K562 (cell line): ENCODE measurements around the gene HAS3. TPM values are rescaled to one million over a fixed set of nuclear protein-coding genes. Genes with fewer than 3 reads are reported as not detected.

Source experiments
- ATAC-seq: fragments of 200-7000 bp; cut with Tn5 transposase; 3 replicates; pipeline ENCODE4 v1.9.1; 2020; ENCODE audit warnings: moderate library complexity
- BruUV-seq: library from RNA; stranded (reverse); fragments of 400-500 nt; replicated peaks from 2 replicates; lab custom pipeline; 2021; lab: Mats Ljungman, UMichigan
- CTCF ChIA-PET: fragments of 300-600 bp; formaldehyde crosslinking; extraction: SDS; loops from one replicate; lab custom pipeline; 2021; ENCODE audit warnings: low intra/inter-chr PET ratio; lab: Yijun Ruan, JAX
- POLR2A ChIA-PET: fragments of 300-600, 350-650 bp; sonication (Branson Sonifier 250); formaldehyde crosslinking; extraction: SDS; loops from one replicate; lab custom pipeline; 2021; ENCODE audit warnings: antibody characterized with exemption, inconsistent platforms; lab: Yijun Ruan, JAX
- DNase-seq, 4 experiments: peaks; one replicate each; pipeline versions ENCODE4 v3.0.0 to v3.0.0-alpha.2; 2011 to 2018; ENCODE audit warnings: low spot score in 3 of 4, mixed read lengths in 3 of 4; ENCODE audit errors: extremely low read depth in 1 of 4
- FAIRE-seq: peaks from 2 replicates; lab custom pipeline; 2011; peaks lifted over from hg19 to GRCh38; lab: Jason Lieb, UNC
- H2AFZ ChIP-seq: 2 replicates; pipeline ENCODE4 v1.6.0; 2011; ENCODE audit warnings: low read depth, low read length, control low read depth, inconsistent platforms
- H3K27ac ChIP-seq: fragments of 200-600 bp; 3 replicates; pipeline ENCODE4 v1.8.0; 2011; ENCODE audit warnings: low read depth, mild to moderate bottlenecking, control low read depth, inconsistent platforms, low read length, moderate library complexity, mixed read lengths; ENCODE audit errors: extremely low read depth
- H3K27me3 ChIP-seq, 2 experiments: fragments of 300-600 bp in 1 of 2; 2 replicates in 1 of 2; 3 replicates in 1 of 2; pipeline versions ENCODE4 v1.6.0 to v1.8.0; 2011; ENCODE audit warnings: inconsistent platforms in 2 of 2, low read length in 2 of 2, mild to moderate bottlenecking in 1 of 2, mixed read lengths in 1 of 2, moderate library complexity in 1 of 2; ENCODE audit not compliant: control insufficient read depth in 2 of 2, insufficient read depth in 2 of 2
- H3K36me3 ChIP-seq: fragments of 300-600 bp; 3 replicates; pipeline ENCODE4 v1.8.0; 2011; ENCODE audit warnings: mild to moderate bottlenecking, low read length, inconsistent platforms; ENCODE audit not compliant: control insufficient read depth, insufficient read depth
- H3K4me1 ChIP-seq, 2 experiments: fragments of 200-600 bp in 1 of 2; replicated peaks in 1 of 2; 2 replicates in 1 of 2; 3 replicates in 1 of 2; pipeline versions ENCODE4 v1.5.1 to v1.8.0; 2011; ENCODE audit warnings: inconsistent platforms in 2 of 2, low read length in 2 of 2, mild to moderate bottlenecking in 1 of 2, mixed read lengths in 1 of 2, moderate library complexity in 1 of 2; ENCODE audit not compliant: control insufficient read depth in 2 of 2, insufficient read depth in 2 of 2
- H3K4me2 ChIP-seq: 2 replicates; pipeline ENCODE4 v1.6.1; 2011; ENCODE audit warnings: low read length, control low read depth, inconsistent platforms, mixed read lengths; ENCODE audit not compliant: insufficient read depth
- H3K4me3 ChIP-seq: fragments of 200-600 bp; sonication (generic), shearing (Covaris generic); 2 replicates; pipeline ENCODE4 v1.5.1; 2016; ENCODE audit warnings: control low read depth, inconsistent platforms
- H3K79me2 ChIP-seq: fragments of 200-600 bp; 3 replicates; pipeline ENCODE4 v1.8.0; 2011; ENCODE audit warnings: low read length, inconsistent platforms; ENCODE audit not compliant: control insufficient read depth, insufficient read depth
- H3K9ac ChIP-seq, 2 experiments: 2 replicates each; pipeline versions ENCODE4 v1.6.0 to v1.6.1; 2011; ENCODE audit warnings: low read depth in 2 of 2, low read length in 2 of 2, control low read depth in 1 of 2, inconsistent platforms in 1 of 2, mild to moderate bottlenecking in 1 of 2, mixed read lengths in 1 of 2; ENCODE audit not compliant: insufficient read depth in 1 of 2
- H3K9me1 ChIP-seq: one replicate; pipeline ENCODE4 v1.6.0; 2011; ENCODE audit warnings: inconsistent platforms, mild to moderate bottlenecking, low read length, moderate library complexity; ENCODE audit not compliant: control insufficient read depth, insufficient read depth
- H3K9me3 ChIP-seq: replicated peaks from 2 replicates; pipeline ENCODE4 v1.5.1; 2011; ENCODE audit warnings: low read depth, low read length, inconsistent platforms; ENCODE audit not compliant: control insufficient read depth, insufficient read depth
- H4K20me1 ChIP-seq: replicated peaks from 2 replicates; pipeline ENCODE4 v1.6.1; 2011; ENCODE audit warnings: low read length, inconsistent platforms, mixed read lengths; ENCODE audit not compliant: control insufficient read depth, insufficient read depth
- MAX ChIP-seq: sonication (generic); formaldehyde crosslinking; IDR thresholded peaks from 2 replicates; pipeline ENCODE4 v1.9.0; 2022; ENCODE audit warnings: mild to moderate bottlenecking, missing genetic modification reagents
- MLLT1 ChIP-seq, 2 experiments: fragments of 450-650 bp; IDR thresholded peaks; 2 replicates each; pipeline ENCODE4 v1.6.1; 2016
- NFRKB ChIP-seq: fragments of 450-650 bp; IDR thresholded peaks from 2 replicates; pipeline ENCODE4 v1.6.1; 2016; ENCODE audit warnings: low read depth
- RAD51 ChIP-seq: fragments of 450-650 bp; IDR thresholded peaks from 2 replicates; pipeline ENCODE4 v1.7.1; 2016; ENCODE audit warnings: low read depth, mild to moderate bottlenecking, borderline replicate concordance
- ZBTB8A ChIP-seq: fragments of 450-650 bp; IDR thresholded peaks from 2 replicates; pipeline ENCODE4 v1.6.1; 2018; ENCODE audit warnings: mild to moderate bottlenecking, moderate library complexity; ENCODE audit not compliant: partially characterized antibody
- ZNF282 ChIP-seq: sonication (generic); formaldehyde crosslinking; IDR thresholded peaks from 2 replicates; pipeline ENCODE4 v1.8.1; 2023; ENCODE audit warnings: missing genetic modification reagents
- WGBS: fragments of 100-300 bp; shearing (Covaris generic); methylation state at CpG from one replicate; pipeline ENCODE4 v1.1.6; 2016; ENCODE audit warnings: low coverage, mixed read lengths; ENCODE audit not compliant: insufficient coverage; ENCODE audit errors: missing lambda C conversion rate; 5-methylcytosine and 5-hydroxymethylcytosine counted together
- in situ Hi-C: fragments of 300-500 bp; cut with MboI; formaldehyde crosslinking; loops from 4 replicates; pipeline ENCODE4 v1.15.0; 2018; ENCODE audit warnings: inconsistent platforms, mixed read lengths
- intact Hi-C: fragments of 100-400 bp; cut with micrococcal nuclease; formaldehyde crosslinking; loops from 2 replicates; pipeline ENCODE4 v1.14.2; 2022
- polyA plus RNA-seq, 8 experiments: library from polyadenylated mRNA; depleted of rRNA in 4 of 8; stranded (reverse) in 5 of 8; unstranded in 3 of 8; fragments of >200 nt; fragmentation: Nextera tagmentation in 2 of 8; fragmentation: Illumina TruSeq in 1 of 8; extraction: Ambion mirVana in 2 of 8; extraction: Trizol in 1 of 8; gene quantifications; 2 replicates each; pipeline versions ENCODE4 v1.2.1 to v1.2.3, GENCODE V29; 2011 to 2014; ENCODE audit warnings: inconsistent platforms in 1 of 8, missing spikeins in 1 of 8
- total RNA-seq, 7 experiments: library from RNA; depleted of rRNA in 6 of 7; stranded (reverse); fragments of >200 nt in 6 of 7; fragmentation: Illumina TruSeq in 2 of 7; extraction: Trizol in 2 of 7; gene quantifications; 2 replicates each; pipeline versions ENCODE4 v1.2.1 to v1.2.3, GENCODE V29; 2011 to 2021; ENCODE audit warnings: low replicate concordance in 1 of 7

HAS3 gene
- total and polyA plus RNA-seq, 9 of the 15 experiments (the other 6 are each of a cell fraction or from before 2014, with no cell fraction given): 0.04 to 0.33 (median 0.13) TPM; not detected in 1

- no peak for TF ChIP-seq MAX (CRISPR knock-in tag)
- TF ChIP-seq ZNF282 (CRISPR knock-in tag): no peak
- TF ChIP-seq ZBTB8A: no peak
- TF ChIP-seq NFRKB: no peak
Observed at GRCh38 chr16:69108064-69108904, 2.8 kb downstream of the HAS3 start (continued).

GRCh38 chr16:69108905-69109252, 3.4 kb downstream of the HAS3 start:
- Histone ChIP-seq H3K27me3 (peaks cover 0 to under 1% of the 10 kb centered on the region in 2 experiments; a peak in 1 of 5 replicates), H3K36me3 (peaks cover 7% of the 10 kb centered on the region; the same call in 2 of the 3 replicates), H2AFZ (no peak overlapping the region), H3K27ac (no peak overlapping the region), H3K79me2 (no peaks in the 10 kb centered on the region), H4K20me1 (0 out of 2 replicates have a peak, but pooled peaks cover 8% of the 10 kb centered on the region), H3K4me2 (no peak overlapping the region), H3K9me3 (no peaks in the 10 kb centered on the region), H3K9ac (no peak overlapping the region), H3K4me1 (peaks cover 7 to 41% of the 10 kb centered on the region in 2 experiments; a peak in 4 of 5 replicates), H3K9me1 (peaks cover 10% of the 10 kb centered on the region), H3K4me3 (no peak overlapping the region)
- FAIRE-seq: no peak
- in situ Hi-C loops (no loop called here), intact Hi-C loops (loop anchor here (5.0 kb wide), 2 partner anchors 122 to 262 kb away; no protein-coding TSS in a partner anchor)
- no peak for ATAC-seq
- ChIA-PET CTCF (no interaction called here), POLR2A (interaction anchor here (0.8 to 1.1 kb wide), 2 partner anchors 15 to 121 kb away, joined by 3 to 4 read pairs; no protein-coding TSS in a partner anchor)
- DNase-seq: no peak
- TF ChIP-seq MLLT1 (IDR thresholded peaks at IDR 0.05): no peak
- peak; percentile 37; the same call in 1 of the 2 replicates for TF ChIP-seq RAD51
- 74% methylated on average over 4 of the region's 4 CpGs for WGBS
- no TSS peak for BruUV-seq
